Glomerular visceral epithelial cell (primary cell): Measurements from ENCODE around the gene PLXNA3.
"Not testable (repeated sequence)": the region's sequence is repeated elsewhere in the genome, so short reads cannot be mapped to it uniquely, and the experiment has no call there.

Source experiments
- DNase-seq: peaks from one replicate; pipeline ENCODE4 v3.0.0-alpha.2; 2016; ENCODE audit errors: extremely low spot score

The PLXNA3 gene

GRCh38 chrX:154478728-154479622 is 20.9 kb downstream of the PLXNA3 start, which contains the start of gene LAGE3:
Gene LAGE3, minus strand, starts transcription at chrX:154479281. Its CDS starts 366 bp downstream, at chrX:154478915.
- DNase-seq: peak; percentile 89

- no peak for DNase-seq
Observed at GRCh38 chrX:154481195-154481594, 23.1 kb downstream of the PLXNA3 start.

DNA sequence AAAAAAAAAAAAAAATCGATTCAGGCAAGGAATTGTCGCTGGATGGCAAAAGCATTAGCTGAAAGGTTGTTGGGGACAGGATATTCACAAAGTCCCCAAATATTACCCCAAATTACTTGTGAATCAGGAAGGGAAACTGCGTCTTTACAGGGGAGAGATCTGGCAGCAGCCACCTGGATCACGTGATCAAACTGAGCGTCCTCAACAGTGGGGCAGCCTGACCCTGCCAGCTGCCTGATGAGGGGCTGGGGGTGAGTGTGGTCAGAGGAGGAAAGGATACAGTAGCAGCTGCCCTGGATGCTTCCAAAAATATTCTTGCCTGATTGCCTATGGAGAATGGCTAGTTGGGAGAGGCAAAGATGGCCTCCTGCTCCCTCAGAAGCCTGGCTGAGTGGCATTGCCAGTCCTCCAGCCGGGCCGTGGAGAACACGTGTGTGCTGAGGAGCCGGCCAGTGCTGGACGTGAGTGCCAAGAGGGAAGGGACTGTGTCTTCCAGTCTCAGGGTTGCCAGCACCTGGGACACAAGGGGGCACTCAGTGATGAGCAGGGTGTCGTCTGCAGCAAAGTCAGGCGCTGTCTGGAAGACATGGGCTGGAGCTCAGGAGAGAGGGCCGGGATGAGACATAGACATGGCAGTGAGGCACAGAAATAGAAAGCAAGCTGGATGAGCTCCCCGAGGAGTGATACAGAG is 24.0 kb downstream of the PLXNA3 start:
- DNase-seq: no peak

DNA sequence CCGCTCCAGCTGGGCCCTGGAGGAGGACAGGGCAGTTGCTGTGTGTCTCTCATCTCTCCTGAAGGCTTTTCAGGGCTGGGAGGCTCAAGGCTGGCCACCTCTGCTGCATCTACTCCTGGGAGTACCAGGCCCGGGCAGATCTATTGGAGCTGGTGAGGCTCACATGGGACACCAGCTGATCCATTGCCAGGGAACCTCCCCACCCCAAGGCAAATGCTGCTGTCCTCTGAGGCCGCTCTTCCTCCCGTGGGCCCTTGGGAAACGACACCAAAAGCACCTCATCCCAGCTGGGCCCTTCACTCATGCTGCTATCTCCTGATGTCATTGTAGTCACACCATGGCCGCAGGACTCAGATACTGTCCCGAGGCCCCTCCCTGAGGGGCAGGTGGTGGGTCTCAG is 24.7 kb downstream of the PLXNA3 start:
- no peak for DNase-seq

- DNase-seq: no peak
Observed at GRCh38 chrX:154483325-154483724, 25.2 kb downstream of the PLXNA3 start.

- no peak for DNase-seq
Observed at GRCh38 chrX:154484255-154485149, 26.4 kb downstream of the PLXNA3 start.

GRCh38 chrX:154485150-154486051 is 27.3 kb downstream of the PLXNA3 start:
- DNase-seq: no peak

- no peak for DNase-seq
Observed at GRCh38 chrX:154486052-154486395, 27.9 kb downstream of the PLXNA3 start.

DNA sequence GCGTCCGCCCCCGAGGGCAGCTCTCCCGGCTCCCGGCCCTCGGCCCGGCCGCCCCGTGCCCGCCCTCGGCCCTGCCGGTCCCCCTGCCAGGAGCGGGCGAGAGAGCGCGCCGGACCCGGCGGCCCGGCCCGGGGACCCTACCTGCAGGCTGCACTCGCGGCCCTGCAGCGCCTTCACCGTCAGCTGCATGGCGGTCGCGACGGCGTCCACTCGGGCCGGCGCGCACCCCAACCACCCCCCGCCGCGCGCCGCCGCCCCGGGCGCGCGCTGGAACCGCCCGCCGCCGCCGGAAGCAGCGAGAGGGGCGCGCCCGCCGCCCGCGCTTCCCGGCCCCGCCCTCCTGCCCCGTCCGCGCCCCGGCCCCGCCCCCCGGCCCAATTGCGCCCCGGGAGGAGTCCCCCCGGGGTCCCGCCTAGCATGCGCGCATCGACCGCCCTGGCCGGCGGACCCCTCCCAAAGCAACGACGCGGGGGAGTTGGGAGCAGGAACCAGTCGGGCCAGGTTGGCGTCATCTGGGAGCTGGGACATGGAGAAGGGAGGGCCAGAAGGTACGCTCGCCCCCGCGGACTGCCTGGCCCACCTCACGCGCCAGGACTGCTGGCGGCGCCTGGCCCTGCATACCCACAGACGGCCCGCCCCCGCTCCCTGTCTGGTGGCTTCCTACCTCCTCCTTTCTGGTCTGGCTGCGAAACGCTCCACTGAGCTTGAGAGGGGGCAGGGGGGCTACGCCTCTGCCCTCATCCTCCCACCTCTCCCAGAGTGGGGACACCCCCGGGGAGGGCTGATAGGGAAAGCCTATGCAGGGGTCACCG is 28.5 kb downstream of the PLXNA3 start, which contains the start of gene UBL4A:
Gene UBL4A (minus strand): TSS at position 220 of the 812 bp plus-strand sequence. CDS start 31 bp downstream, at position 189.
- DNase-seq: peak; percentile 69

GRCh38 chrX:154487518-154488290 is 29.6 kb downstream of the PLXNA3 start:
- no peak for DNase-seq

DNA sequence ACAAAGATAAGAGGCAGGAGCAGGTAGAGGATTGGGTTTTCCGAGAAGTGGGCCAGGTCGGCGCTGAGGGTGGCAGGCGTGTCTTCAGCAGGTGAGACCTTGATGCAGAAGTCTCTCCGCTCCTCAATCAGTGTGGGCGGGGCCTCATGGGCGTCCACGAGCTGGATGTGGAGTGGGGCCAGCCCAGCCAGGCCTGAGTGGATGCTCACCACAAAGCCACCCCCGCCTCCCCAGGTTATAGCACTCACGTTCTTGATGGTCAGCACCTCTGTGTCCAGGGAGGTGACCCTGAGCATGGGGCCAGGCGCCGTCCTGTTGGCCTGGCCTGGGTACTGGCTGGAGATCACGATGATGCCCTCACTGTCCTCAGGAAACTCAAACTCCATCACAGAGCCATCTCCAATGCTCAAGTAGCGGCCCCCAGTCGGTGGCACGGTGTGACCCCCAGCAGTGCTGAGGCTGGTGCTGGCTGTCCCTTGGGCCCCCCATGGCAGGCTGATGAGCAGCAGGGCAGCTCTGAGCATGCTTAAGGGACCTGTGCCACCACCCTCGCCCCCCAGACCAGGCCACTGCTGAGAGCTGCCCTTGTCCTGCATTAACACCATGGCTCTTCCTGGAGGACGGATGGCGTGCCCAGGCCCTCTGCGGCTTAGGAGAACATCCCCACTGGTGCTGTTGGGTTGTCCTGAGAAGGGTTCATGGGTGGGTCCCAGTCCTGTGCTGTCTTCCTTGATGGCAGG is 30.4 kb downstream of the PLXNA3 start:
- no peak for DNase-seq

GRCh38 chrX:154489182-154489581 is 31.1 kb downstream of the PLXNA3 start:
- no peak for DNase-seq

DNA sequence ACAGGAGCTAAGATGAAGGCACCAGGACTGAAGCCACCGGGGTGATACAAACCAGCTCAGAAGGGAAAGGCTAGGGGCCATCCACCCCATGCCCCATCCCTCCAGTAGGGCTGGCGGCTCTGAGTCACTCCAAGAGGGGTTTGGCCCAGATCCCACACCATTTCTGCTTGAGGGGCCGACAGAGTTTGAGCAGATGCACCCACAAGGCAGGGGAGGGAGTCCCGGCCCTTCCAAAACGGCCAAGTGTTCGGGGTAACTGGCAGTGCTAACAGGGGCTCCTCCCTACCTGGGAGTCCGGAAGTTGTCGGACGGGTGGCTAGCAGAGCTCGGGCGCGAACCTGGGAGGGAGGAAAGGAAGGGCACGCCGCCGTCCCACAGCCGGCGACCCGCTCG is 31.9 kb downstream of the PLXNA3 start:
- DNase-seq: peak; percentile 62

- DNase-seq: peak; percentile 93
Observed at GRCh38 chrX:154490414-154491083, 32.5 kb downstream of the PLXNA3 start, which contains the start of gene SLC10A3. Gene SLC10A3, minus strand, starts transcription at chrX:154490629. Its CDS starts 1,689 bp downstream, at chrX:154488940.

DNA sequence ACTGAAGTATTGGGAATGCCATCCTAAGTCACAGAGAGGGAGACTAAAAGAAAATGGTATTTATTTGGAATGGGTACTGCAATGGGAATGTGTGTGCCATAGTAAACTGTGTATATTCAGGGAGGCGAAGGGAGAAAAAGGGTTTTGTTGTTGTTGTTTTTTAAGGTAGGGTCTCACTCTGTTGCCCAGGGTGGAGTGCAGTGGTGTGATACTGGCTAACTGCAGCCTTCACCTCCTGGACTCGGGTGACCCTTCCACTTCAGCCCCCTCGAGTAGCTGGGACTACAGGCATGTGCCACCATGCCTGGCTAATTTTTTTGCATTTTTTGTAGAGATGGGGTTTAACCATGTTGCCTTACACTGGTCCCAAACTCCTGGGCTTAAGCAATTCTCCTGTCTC is 36.6 kb downstream of the PLXNA3 start:
- no peak for DNase-seq

GRCh38 chrX:154495472-154495922 is 37.4 kb downstream of the PLXNA3 start:
- DNase-seq: no peak

DNA sequence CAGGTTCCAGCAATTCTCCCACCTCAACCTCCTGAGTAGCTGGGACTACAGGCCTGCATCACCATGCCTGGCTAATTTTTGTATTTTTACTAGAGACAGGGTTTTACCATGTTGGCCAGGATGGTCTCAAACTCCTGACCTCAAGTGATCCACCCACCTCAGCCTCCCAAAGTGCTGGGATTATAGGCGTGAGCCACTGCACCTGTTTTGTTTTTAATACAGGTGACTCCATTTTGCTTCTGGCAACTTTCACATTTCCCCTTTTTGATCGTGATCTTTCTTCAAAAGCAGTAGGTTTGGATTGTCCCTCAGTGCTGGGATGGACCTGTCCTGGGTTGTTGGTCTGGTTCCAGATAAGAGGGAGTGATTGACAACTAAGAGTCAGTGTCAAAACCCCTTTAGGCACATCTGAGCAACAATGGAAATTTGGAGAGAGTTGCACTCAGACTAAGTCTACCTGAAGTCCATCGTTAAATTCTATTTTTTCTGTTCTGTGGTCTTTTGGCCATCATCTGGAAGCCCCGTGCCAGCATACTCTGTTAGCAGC is 38.6 kb downstream of the PLXNA3 start:
- DNase-seq: not testable (repeated sequence)
